Measurements from ENCODE around the gene CNTD1.
"Not testable (repeated sequence)": the region's sequence is repeated elsewhere in the genome, so short reads cannot be mapped to it uniquely, and the experiment has no call there.

The CNTD1 gene

GRCh38 chr17:42798383-42799380, at the start of gene CNTD1, which contains the start of gene COA3:
Gene CNTD1 (plus strand): TSS chr17:42798861. CDS start chr17:42799068, 207 bp downstream.
Gene COA3 (minus strand): TSS chr17:42798704. CDS start chr17:42798681, 23 bp downstream.
- DNase-seq (ENCODE audit: low spot score) = peak; percentile 66

GRCh38 chr17:42748908-42749798, 49.5 kb upstream of the CNTD1 start:
- no peak for DNase-seq (ENCODE audit: low spot score)

GRCh38 chr17:42750739-42751344, 47.8 kb upstream of the CNTD1 start:
- DNase-seq (ENCODE audit: low spot score) = no peak

GRCh38 chr17:42751628-42752027, 47.0 kb upstream of the CNTD1 start:
- DNase-seq (ENCODE audit: low spot score) = no peak

- no peak for DNase-seq (ENCODE audit: low spot score)
Observed at GRCh38 chr17:42754782-42755181, 43.9 kb upstream of the CNTD1 start.

GRCh38 chr17:42759982-42760651, 38.5 kb upstream of the CNTD1 start:
- DNase-seq (ENCODE audit: low spot score) = no peak

GRCh38 chr17:42760652-42761581, 37.7 kb upstream of the CNTD1 start, which contains the start of gene RAMP2:
Gene RAMP2 (plus strand): TSS chr17:42761227. CDS start chr17:42761262, 35 bp downstream.
- no peak for DNase-seq (ENCODE audit: low spot score)

- no peak for DNase-seq (ENCODE audit: low spot score)
Observed at GRCh38 chr17:42761638-42762037, 37.0 kb upstream of the CNTD1 start.

- DNase-seq (ENCODE audit: low spot score) = no peak
Observed at GRCh38 chr17:42766124-42766523, 32.5 kb upstream of the CNTD1 start.

GRCh38 chr17:42767512-42767911, 31.1 kb upstream of the CNTD1 start:
- no peak for DNase-seq (ENCODE audit: low spot score)

- not testable (repeated sequence) for DNase-seq (ENCODE audit: low spot score)
Observed at GRCh38 chr17:42768006-42768405, 30.7 kb upstream of the CNTD1 start.

GRCh38 chr17:42769964-42770363, 28.7 kb upstream of the CNTD1 start:
- not testable (repeated sequence) for DNase-seq (ENCODE audit: low spot score)

GRCh38 chr17:42772945-42773289, 25.7 kb upstream of the CNTD1 start:
- no peak for DNase-seq (ENCODE audit: low spot score)

GRCh38 chr17:42773290-42774035, 25.2 kb upstream of the CNTD1 start, which contains the start of gene VPS25:
Gene VPS25 (plus strand): TSS chr17:42773449. CDS start chr17:42773476, 27 bp downstream.
- peak; percentile 88 for DNase-seq (ENCODE audit: low spot score)

- DNase-seq (ENCODE audit: low spot score) = no peak
Observed at GRCh38 chr17:42774066-42774745, 24.5 kb upstream of the CNTD1 start.

- DNase-seq (ENCODE audit: low spot score) = no peak
Observed at GRCh38 chr17:42775534-42776098, 23.0 kb upstream of the CNTD1 start.

- no peak for DNase-seq (ENCODE audit: low spot score)
Observed at GRCh38 chr17:42778570-42778969, 20.1 kb upstream of the CNTD1 start.

- DNase-seq (ENCODE audit: low spot score) = no peak
Observed at GRCh38 chr17:42779304-42779935, 19.2 kb upstream of the CNTD1 start.

Data from hematopoietic multipotent progenitor cell treated with erythropoietin and hydrocortisone succinate and interleukin-3 and kit ligand, for 17 days (in vitro differentiated cells).